Neural progenitor cell (in vitro differentiated cells): Measurements from ENCODE around the gene ATP10A. TPM values are rescaled to one million over a fixed set of nuclear protein-coding genes. Genes with fewer than 3 reads are reported as not detected.

ENCODE experiments used
- DNase-seq: peaks from one replicate; pipeline ENCODE4 v3.0.0-alpha.2; 2016; ENCODE audit warnings: low spot score
- H2AFZ ChIP-seq: fragments of 200-600 bp; sonication (generic); replicated peaks from 2 replicates; pipeline ENCODE4 v1.6.1; 2016; ENCODE audit warnings: antibody characterized with exemption
- H3F3A ChIP-seq: fragments of 200-600 bp; sonication (generic); 2 replicates; pipeline ENCODE4 v1.6.1; 2016; ENCODE audit warnings: antibody characterized with exemption, low read depth
- H3K27ac ChIP-seq: fragments of 200-600 bp; sonication (generic); 2 replicates; pipeline ENCODE4 v1.5.1; 2016; ENCODE audit warnings: mild to moderate bottlenecking
- H3K27me3 ChIP-seq: fragments of 200-600 bp; sonication (generic); 2 replicates; pipeline ENCODE4 v1.6.1; 2016; ENCODE audit warnings: mild to moderate bottlenecking, moderate library complexity
- H3K36me3 ChIP-seq: fragments of 200-600 bp; sonication (generic); 2 replicates; pipeline ENCODE4 v1.5.1; 2016
- H3K4me1 ChIP-seq: fragments of 200-600 bp; sonication (generic); 2 replicates; pipeline ENCODE4 v1.6.1; 2016; ENCODE audit warnings: mixed run types
- H3K4me2 ChIP-seq: fragments of 200-600 bp; sonication (generic); 2 replicates; pipeline ENCODE4 v1.6.1; 2016
- H3K4me3 ChIP-seq: fragments of 200-600 bp; sonication (generic); 2 replicates; pipeline ENCODE4 v1.5.1; 2016
- H3K79me2 ChIP-seq: fragments of 200-600 bp; sonication (generic); 2 replicates; pipeline ENCODE4 v1.6.1; 2016; ENCODE audit warnings: low read depth
- H3K9ac ChIP-seq: fragments of 200-600 bp; sonication (generic); 2 replicates; pipeline ENCODE4 v1.6.1; 2016
- H3K9me3 ChIP-seq: fragments of 200-600 bp; sonication (generic); 2 replicates; pipeline ENCODE4 v1.5.1; 2016; ENCODE audit warnings: low read depth
- H4K20me1 ChIP-seq: fragments of 200-600 bp; sonication (generic); 2 replicates; pipeline ENCODE4 v1.6.1; 2016; ENCODE audit warnings: low read depth
- H3K27ac Mint-ChIP-seq: 3 replicates; pipeline ENCODE4 v1.8.0; 2021; ENCODE audit warnings: mixed read lengths
- H3K27me3 Mint-ChIP-seq: 2 replicates; pipeline ENCODE4 v1.8.0; 2022; ENCODE audit warnings: low read depth, mild to moderate bottlenecking, inconsistent platforms, moderate library complexity, mixed read lengths; ENCODE audit not compliant: insufficient read depth
- H3K36me3 Mint-ChIP-seq: 3 replicates; pipeline ENCODE4 v1.8.0; 2021; ENCODE audit warnings: mixed read lengths
- H3K4me1 Mint-ChIP-seq: 3 replicates; pipeline ENCODE4 v1.8.0; 2021; ENCODE audit warnings: mixed read lengths
- H3K4me3 Mint-ChIP-seq: 3 replicates; pipeline ENCODE4 v1.8.0; 2021; ENCODE audit warnings: mild to moderate bottlenecking, moderate library complexity, mixed read lengths
- H3K9me3 Mint-ChIP-seq: 3 replicates; pipeline ENCODE4 v1.8.0; 2020; ENCODE audit warnings: mixed read lengths
- CTCF ChIP-seq: fragments of 200-600 bp; sonication (generic); IDR thresholded peaks from 2 replicates; pipeline ENCODE4 v1.5.1; 2017; ENCODE audit warnings: antibody characterized with exemption, mild to moderate bottlenecking
- EZH2 ChIP-seq: fragments of 200-600 bp; sonication (generic); IDR thresholded peaks from 2 replicates; pipeline ENCODE4 v1.6.1; 2017; ENCODE audit warnings: antibody characterized with exemption, mild to moderate bottlenecking, moderate library complexity
- EZH2phosphoT487 ChIP-seq: fragments of 200-600 bp; sonication (generic); IDR thresholded peaks from 2 replicates; pipeline ENCODE4 v1.6.1; 2017; ENCODE audit warnings: antibody characterized with exemption
- microRNA-seq: library from miRNA; unstranded; fragments of <30 nt; microRNA quantifications from one replicate; pipeline ENCODE4, GENCODE V29; 2016
- small RNA-seq: library from RNA; depleted of rRNA; stranded (forward); fragments of <200 nt; gene quantifications from one replicate; pipeline ENCODE3, GENCODE V24; 2015
- total RNA-seq: library from RNA; depleted of rRNA; stranded (reverse); fragments of >200 nt; gene quantifications from 2 replicates; pipeline ENCODE4 v1.2.3, GENCODE V29; 2015; ENCODE audit warnings: low replicate concordance

ATP10A gene
- total RNA-seq, 1 donor from 2014 or later: 0.32 TPM

GRCh38 chr15:25631971-25632370 is 231.2 kb downstream of the ATP10A start:
- no peak overlapping the region for H3K27ac ChIP-seq
- peaks cover 15% of the 10 kb centered on the region for H3K4me1 ChIP-seq
- H2AFZ ChIP-seq: no peak overlapping the region
- no peak overlapping the region for H3K4me2 ChIP-seq
- DNase-seq: no peak
- no peaks in the 10 kb centered on the region for H3F3A ChIP-seq
- Mint-ChIP-seq H3K27me3 (peaks cover 2% of the 10 kb centered on the region), H3K36me3 (peaks cover 2% of the 10 kb centered on the region), H3K27ac (no peak overlapping the region), H3K9me3 (peaks cover 20% of the 10 kb centered on the region), H3K4me1 (peaks cover 8% of the 10 kb centered on the region), H3K4me3 (no peak overlapping the region)
- peaks cover 11% of the 10 kb centered on the region for H3K27me3 ChIP-seq
- no peak for TF ChIP-seq CTCF
- TF ChIP-seq EZH2: no peak
- no peak for TF ChIP-seq EZH2phosphoT487
- H3K79me2 ChIP-seq: no peaks in the 10 kb centered on the region
- no peaks in the 10 kb centered on the region for H3K36me3 ChIP-seq
- H3K4me3 ChIP-seq: no peak overlapping the region
- no peaks in the 10 kb centered on the region for H3K9me3 ChIP-seq
- H3K9ac ChIP-seq: no peak overlapping the region
- H4K20me1 ChIP-seq: no peaks in the 10 kb centered on the region

Small RNA genes lying within 50 kb of the gene (microRNA-seq; reads per million reads assigned to microRNA genes)
- not detected for gene MIR4715

Small RNA genes lying within 50 kb of the gene (small RNA-seq; reads per million reads assigned to genes)
- gene MIR4715 (not detected), gene RNA5SP390 (not detected)
